Activated CD8-positive, alpha-beta memory T cell treated with anti-CD3 and anti-CD28 coated beads for 48 hours (primary cell): Measurements from ENCODE around the gene NFILZ.
A peak's percentile ranks its signal among the peaks of the same experiment; 100 is the strongest.
"Not testable (repeated sequence)": the region's sequence is repeated elsewhere in the genome, so short reads cannot be mapped to it uniquely, and the experiment has no call there.

Experiments used
- DNase-seq, 3 experiments: peaks; one replicate each; pipeline ENCODE4 v3.0.0-alpha.2; 2020; ENCODE audit warnings: low read depth in 2 of 3, low spot score in 2 of 3

NFILZ gene

DNA sequence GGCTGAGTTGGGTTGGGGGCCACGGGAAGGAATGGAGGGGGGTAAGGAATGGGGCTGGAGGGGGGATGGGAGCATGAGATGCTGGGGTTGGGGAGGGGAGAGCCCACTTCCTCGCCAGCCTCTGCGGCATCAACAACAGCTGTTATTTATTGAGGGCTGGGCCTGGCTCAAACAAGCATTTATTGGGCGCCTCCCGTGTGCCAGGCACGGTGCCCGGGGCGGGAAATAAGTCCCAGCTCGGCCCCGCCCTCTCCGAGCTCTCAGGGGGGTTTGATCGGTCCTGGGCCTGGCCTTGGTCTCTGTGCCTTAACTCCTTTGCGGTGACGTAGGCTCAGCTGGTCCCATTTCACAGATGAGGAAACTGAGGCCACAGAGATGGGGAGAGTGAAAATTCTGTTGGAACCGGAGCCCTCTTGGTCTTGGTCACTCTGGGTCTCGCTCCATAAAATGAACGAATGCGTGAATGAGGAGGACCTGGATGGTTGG, 19.0 kb upstream of the NFILZ start:
- no peak for DNase-seq

DNA sequence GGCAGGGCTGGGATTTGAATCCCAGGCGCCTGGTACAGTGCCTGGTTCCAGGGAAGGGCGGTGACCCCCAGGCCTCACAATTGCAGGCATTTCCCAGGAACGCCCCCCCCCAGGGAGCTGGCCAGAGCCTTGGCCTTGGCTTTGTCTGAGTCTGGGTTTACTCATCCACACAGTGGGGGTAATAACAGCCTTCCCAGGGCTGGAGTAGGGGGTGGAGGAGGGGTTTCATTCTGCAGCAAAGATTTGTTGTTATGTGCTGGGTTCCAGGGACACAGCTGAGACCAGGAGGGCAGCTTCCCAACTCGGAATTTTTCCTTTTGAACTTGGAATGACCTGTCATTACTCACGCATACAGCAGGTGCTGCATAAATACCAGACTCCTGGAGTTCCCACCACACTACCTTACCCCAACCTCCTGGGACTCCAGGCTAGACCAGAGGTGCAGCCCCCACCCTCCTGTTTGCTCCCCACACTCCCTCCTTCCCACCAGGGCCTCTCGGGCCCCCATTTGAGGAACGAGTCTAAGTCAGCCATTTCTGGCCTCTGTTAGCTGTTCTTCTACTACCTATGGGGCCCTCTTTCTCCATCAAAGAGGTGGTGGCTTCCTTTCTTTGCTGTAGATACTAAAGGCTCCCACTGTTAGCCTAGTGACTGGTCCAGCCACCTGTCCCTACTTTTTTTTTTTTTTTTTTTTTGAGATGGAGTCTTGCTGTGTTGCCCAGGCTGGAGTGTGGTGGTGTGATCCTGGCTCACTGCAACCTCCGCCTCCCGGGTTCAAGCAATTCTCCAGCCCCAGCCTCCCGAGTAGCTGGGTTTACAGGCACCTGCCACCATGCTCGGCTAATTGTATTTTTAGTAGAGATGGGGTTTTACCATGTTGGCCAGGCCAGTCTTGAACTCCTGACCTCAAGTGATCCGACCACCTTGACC, 18.3 kb upstream of the NFILZ start:
- DNase-seq: no peak

DNA sequence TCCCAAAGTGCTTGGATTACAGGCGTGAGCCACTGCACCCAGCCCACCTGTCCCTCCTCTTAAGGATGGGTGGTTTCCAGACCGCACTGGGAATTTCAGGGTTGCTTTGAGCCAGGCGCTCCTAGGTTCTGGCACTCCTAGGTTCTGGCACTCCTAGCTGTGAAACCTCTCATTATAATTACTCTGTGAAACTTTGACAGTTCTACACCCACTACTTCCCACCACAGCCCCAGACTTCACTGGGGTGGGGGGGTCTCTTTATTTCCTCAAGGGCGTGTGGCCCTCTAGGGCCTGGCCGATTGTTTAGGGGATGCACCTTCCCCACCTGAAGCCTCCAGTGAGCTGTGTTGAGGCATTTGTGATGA, 17.6 kb upstream of the NFILZ start:
- DNase-seq: no peak

DNA sequence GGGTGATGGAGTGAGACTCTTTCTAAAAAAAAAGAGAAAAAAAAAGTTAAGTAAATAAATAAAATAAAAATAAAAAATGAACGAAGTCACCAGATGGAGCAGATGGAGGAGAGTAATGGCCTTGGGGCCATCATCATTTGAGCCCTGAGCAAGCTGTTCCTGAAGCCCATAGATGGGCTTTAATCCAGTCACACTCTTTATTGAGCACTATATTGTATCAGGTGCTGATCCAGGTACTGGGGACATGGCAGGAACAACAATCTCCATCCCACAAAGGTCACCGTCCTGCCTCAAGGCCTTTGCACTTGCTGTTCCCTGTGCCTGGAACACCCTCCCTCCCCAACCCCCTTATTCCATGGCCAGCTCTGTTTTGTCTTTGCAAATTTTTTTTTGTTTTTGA, 16.0 kb upstream of the NFILZ start:
- DNase-seq: no peak

DNA sequence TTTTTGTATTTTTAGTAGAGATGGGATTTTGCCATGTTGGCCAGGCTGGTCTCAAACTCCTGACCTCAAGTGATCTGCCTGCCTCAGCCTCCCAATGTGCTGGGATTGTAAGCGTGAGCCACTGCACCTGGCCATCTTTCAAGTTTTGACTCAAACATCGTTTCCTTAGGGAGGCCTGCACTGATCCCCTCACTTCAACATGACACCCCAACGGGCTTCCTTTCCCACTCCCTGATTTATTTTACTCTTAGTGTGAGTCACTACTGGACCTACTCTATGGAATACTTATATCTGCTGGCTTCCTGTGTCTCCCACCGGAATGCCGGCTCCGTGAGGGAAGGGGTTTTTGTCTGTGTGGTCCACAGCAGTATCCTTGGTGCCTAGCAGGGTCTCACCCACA, 15.4 kb upstream of the NFILZ start:
- DNase-seq: no peak

DNA sequence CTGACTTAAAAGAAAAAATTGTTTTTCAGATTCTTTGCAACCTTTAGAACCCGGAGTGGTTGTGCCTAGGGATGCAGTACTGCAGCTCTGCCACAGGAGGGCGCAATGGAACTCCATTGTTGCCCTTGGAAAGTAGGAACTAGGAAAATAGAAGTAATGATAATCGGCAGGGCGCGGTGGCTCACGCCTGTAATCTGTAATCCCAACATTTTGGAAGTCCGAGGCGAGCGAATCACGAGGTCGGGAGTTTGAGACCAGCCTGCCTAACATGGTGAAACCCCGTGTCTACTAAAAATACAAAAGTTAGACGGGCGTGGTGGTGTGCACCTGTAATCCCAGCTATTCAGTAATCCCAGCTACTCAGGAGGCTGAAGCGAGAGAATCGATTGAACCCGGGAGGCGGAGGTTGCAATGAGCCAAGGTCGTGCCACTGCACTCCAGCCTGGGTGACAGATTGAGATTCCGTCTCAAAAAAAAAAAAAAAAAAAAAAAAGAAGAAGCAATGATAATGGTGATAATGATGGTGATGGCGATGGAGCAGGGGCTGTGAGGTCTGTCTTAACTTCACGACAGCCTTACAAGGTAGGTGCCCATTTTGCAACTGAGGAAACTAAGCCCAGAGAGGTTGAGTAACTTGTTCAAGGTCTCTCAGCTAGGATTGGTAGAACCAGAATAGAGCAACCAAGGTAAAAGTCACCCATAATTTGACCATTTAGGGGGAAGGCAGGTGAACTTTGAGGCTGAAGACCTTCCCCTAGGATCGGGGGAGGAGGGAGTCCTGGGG, 14.4 kb upstream of the NFILZ start:
- DNase-seq: peak in 2 of 3 experiments; percentile 48

DNA sequence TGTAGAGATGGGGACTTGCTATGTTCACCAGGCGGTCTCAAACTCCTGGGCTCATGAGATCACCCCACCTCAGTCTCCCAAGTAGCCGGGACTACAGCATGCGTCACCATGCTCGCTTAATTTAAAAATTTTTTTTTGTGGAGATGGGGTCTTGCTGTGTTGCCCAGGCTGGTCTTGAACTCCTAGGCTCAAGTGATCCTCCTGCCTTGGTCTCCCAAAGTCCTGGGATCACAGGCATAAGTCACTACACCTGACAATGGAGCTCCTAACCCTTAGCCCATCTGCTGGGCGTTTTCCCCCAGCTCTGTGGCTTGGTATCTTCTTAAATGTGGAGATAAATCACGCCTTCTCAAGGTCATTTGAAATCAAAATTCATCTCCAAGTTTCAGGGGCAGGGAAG, 13.6 kb upstream of the NFILZ start:
- DNase-seq: no peak

DNA sequence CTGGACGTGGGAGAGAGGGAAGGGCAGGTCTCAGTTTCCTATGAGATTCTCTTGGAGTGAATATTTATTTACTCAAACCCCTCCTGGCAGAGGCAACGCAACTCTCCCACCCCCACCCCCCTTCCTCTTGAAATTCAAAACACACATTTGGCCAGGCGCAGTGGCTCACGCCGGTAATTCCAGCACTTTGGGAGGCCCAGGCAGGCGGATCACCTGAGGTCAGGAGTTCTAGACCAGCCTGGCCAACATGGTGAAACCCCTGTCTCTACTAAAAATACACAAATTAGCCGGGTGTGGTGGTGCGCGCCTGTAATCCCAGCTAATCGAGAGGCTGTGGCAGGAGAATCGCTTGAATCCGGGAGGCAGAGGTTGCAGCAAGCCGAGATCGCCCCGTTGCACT, 13.1 kb upstream of the NFILZ start:
- DNase-seq: not testable (repeated sequence)

DNA sequence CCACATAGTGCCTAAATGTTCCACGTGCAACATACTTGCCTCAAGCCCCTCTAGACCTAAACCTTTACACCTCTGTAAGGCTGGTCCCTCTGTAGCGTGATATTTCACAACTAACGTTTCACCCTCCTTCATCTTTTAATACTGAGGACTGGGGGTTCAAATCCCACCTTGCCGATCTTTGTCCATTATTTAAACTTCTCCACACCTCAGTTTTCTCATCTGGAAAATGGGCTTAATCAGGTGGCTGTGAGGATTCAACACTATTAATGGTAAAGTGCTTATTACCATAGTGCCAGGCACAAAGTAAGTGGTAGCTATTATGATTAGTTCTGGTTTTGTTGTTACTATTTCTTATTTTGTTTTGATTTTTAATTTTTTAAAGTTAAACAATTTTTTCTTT, 12.4 kb upstream of the NFILZ start:
- no peak for DNase-seq

DNA sequence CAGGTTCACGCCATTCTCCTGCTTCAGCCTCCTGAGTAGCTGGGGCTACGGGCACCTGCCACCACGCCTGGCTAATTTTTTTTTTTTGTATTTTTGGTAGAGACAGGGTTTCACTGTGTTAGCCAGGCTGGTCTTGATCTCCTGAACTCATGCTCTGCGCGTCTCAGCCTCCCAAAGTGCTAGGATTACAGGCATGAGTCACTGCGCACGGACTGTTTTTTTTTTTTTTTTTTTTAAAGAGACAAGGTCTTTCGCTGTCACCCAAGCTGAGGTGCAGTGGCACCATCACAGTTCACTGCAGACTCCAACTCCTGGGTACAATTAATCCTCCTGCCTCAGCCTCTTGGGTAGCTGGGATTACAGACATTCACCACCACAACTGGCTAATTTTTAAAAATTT, 11.7 kb upstream of the NFILZ start:
- DNase-seq: no peak

DNA sequence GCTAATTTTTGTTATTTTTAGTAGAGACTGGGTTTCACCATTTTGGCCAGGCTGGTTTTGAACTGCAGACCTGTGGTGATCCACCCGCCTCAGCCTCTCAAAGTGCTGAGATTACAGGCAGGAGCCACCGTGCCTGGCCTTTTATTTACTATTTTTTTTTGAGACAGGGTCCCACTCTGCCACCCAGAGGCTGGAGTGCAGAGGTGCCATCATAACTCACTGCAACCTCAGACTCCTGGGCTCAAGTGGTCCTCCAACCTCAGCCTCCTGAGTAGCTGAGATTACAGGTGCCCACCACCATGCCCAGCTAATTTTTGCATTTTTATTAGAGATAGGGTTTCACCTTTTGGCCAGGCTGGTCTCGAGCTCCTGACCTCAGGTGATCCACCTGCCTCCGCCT, 7.5 kb upstream of the NFILZ start:
- DNase-seq: not testable (repeated sequence)

DNA sequence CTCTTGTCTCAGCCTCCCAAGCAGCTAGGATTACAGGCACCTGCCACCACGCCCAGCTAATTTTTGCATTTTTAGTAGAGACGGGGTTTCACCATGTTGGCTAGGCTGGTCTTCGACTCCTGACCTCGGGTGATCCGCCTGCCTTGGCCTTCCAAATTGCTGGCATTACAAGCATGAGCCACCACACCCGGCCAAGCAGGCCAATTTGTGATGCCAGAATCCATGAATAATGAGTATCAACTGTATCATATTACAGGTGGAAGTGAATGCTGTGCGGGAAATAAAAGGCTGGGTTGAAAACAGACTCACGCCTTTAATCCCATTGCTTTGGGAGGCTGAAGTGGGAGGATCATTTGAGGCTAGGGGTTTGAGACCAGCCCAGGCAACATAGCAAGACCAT, 3.6 kb upstream of the NFILZ start:
- no peak for DNase-seq

DNA sequence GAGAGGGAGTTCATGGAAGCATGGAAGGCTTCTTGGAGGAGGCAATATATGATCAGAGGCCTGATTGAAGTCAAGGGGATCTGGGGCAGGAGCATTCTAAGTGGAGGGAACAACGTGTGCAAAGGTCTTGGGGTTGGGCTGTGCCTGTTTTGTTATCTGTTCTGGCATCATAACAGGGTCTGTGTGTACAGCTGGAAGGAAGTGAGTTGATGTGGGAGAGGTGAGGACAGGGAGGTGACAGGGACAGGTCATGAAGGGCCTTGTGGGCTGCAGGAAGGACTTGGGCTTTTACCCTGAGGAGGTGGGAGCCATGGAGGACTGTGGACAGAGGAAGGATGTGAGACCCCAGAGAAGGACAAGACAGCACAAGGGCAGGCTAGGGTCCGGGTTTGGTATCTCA, 1.2 kb upstream of the NFILZ start:
- no peak for DNase-seq

DNA sequence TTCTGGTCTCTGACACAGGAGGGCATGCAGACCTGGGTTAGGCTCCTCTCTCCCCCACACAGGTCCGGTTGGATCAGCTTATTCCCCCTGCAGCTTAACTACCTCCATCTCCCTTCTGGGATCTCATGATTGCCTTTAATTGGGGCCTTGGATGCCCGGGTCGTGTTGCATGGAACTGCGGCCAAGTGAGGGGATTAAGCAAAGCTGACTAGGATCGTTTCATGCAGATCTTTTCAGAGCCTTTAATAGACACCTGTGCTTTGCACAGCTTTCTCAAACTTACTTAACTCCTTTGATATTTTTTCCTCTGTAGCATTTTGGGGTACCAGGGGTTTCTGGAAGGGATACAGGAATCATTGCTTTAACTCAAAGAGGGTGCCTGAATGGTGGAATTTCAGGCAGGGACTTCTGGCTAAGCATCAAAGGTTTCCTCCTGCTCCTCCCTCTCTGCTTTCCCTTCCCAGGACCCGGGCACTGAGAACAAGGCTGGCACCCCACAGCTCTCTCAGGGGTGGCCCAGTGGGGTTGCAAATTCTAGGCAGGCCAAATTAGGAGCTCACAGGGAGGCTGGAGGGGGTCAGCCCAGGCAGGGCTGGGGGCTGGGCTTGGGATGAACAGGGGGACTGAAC, 477 bp downstream of the NFILZ start:
- DNase-seq: no peak

DNA sequence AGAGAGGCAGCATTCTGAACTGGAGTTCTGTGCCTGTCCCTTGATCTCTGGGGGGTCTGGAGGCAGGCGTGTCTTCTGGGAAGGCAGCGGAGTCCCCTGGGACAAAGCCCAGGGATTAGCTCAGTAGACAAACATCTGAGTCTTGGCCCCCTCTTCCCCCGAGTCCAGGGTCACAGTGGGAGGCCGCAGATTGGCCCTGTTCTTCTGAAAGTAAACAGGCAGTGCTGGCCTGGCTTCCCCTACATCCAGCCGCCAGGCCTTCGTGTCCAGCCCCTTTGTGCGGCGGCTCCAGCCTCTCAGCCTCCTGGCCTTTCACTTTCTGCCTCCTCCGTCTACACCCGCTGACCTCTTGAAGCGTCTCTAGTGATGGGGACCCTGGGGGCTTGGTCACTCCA, 989 bp downstream of the NFILZ start:
- no peak for DNase-seq

DNA sequence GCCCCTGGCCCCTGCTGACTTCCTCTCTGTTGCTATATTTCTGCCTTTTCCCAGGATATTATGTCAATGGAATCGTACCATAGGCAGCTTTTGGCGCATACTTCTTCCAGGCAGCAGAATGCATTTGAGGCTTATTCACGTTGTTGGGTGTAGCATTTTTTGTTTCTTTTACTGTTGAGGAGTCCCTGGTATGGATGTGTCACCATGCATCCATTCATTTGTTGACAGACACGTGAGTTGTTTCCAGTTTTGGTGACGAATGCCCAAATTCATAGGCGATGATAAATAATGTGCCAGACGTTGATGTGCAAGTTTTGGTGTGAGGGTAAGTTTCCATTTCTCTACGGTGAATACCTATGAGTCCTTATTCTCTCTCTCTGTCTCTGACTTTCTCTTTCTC, 5.0 kb downstream of the NFILZ start:
- DNase-seq: no peak

DNA sequence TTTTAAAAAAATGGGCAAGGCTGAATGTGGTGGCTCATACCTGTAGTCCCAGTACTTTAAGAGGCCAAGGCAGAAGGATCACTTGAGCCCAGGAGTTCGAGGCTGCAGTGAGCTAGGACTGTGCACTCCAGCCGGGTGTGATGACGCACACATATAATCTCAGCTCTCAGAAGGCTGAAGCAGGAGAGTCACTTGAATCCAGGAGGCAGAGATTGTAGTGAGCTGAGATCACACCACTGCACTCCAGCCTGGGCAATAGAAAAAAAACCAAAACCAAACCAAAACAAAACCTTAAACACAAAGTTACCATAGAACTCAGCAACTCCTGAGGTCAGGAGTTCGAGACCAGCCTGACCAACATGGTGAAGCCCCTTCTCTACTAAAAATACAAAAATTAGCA, 6.6 kb downstream of the NFILZ start:
- DNase-seq: not testable (repeated sequence)

DNA sequence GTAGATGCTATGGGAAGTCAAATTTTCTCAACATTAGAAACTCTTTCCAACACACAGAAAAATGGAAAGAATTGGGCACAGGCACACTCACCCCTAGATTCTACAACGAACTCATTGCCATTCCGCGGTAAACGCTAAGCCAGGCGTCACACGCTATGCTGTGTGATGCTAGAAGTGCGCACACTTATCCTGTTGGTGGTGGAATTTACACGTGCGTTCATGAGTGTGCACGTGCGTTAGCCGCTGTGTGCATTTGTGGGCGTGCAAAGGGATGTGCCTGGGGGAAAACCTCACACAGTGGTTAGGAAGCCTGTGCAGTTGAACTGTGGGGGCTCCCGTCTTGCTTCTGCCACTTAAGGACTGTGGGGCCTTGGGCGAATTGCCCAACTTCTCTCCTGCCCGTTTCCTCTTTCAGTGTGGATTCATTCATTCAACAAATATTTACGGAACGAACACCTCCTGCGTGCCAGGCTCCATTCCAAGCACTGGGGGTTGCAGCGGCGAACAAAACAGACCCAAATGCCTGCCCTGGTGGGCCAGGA, 7.7 kb downstream of the NFILZ start:
- no peak for DNase-seq

DNA sequence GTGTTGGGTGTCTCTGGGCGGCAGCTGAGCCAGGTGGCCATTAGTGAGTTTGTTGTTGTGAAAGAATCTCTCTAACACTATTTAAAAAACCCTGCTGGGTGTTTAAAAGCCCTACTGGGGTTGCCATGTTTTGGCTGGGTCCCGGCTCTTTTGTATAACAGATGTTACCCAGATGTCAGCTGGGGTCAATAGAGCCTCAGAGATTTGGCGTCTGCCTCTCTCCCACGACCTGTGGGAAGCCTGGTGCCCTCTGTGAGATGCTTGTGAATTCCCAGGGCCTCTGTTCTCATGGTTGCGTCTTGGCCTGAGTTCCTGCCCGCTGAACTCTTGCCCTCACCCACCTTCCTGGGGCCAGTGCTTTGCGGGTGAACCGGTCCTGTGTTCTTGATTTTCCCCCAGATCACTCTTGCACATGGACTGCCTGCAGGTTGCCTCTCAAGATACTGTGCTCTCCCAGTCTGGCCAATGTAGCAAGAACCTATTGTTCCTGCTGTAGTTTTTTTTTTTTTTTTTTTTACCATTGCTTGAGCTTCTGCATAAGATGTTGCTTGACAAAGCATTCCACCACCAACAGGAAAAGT, 9.5 kb downstream of the NFILZ start:
- DNase-seq: no peak

DNA sequence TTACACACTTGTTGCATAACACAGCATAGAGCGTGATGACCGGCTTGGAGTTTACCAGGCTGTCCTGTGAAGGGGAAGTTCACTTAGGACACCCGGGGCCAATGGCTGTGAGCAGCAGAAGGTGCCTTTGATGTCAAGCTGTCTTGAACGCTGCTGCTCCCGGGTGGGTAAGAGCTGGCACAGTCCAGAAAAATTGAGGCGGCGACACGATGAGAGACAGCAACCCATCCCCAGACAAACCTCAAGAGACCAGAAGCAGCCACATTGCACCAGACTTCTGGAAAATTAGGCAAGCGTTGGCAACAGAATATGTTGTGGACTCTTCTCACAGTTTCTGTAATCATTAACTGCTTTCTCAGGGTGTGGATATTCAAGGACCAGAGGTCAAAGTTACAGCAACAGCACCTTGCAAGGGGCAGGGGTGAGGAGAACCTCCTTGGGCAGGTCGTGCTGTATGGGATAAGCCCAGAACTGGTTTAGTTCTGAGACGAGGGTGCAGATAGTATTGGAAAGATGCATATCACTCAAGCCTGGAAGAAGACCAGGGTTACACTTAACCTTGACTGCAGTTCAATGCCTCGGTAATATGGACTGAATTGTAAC, 10.1 kb downstream of the NFILZ start:
- DNase-seq: no peak
